ENCODE data around the gene MTMR2. TPM values are rescaled to one million over a fixed set of nuclear protein-coding genes. Genes with fewer than 3 reads are reported as not detected.

Gene MTMR2
- total RNA-seq, 1 experiment from 2014 or later, result 29.1 TPM

DNA sequence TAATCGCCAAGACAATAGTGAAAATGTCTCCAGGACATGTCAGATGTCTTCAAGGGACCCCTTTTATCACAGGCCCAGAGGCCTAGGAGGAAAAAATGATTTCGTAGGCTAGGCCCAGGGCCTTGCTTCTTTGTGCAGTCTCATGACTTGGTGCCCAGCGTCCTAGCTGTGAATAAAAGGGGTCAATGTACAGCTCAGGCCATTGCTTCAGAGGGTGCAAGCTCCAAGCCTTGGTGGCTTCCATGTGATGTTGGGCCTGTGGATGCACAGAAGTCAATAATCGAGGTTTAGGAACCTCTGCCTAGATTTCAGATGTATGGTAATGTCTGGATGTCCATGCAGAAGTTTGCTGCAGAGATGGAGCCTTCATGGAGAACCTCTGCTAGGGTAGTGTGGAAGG lies 20.7 kb upstream of the MTMR2 start:
- POLR2A ChIA-PET, result no interaction called here
- Histone ChIP-seq H2AFZ (ENCODE audit: low read depth, low read length, poor library complexity, severe bottlenecking) (no peak overlapping the region), H3K4me2 (ENCODE audit: low read length) (no peak overlapping the region), H3K79me2 (ENCODE audit: insufficient read depth, low read length) (no peaks in the 10 kb centered on the region), H3K27ac (ENCODE audit: low read depth, low read length) (no peak overlapping the region), H3K27me3 (ENCODE audit: insufficient read depth, low read length) (no peaks in the 10 kb centered on the region), H3K36me3 (ENCODE audit: control insufficient read depth in 1 of 2, insufficient read depth in 2 of 2, low read length in 2 of 2) (no peaks in the 10 kb centered on the region), H3K9ac (ENCODE audit: low read length) (no peak overlapping the region), H3K4me1 (ENCODE audit: control insufficient read depth in 1 of 2, insufficient read depth in 2 of 2, low read length in 2 of 2) (no peaks in the 10 kb centered on the region), H3K9me3 (ENCODE audit: control insufficient read depth in 1 of 2, insufficient read depth in 1 of 2, low read depth in 1 of 2, low read length in 2 of 2) (peaks cover 0 to 3% of the 10 kb centered on the region in 2 experiments; a peak in 2 of 4 replicates), H3K4me3 (replicated peaks in 1 of 2; ENCODE audit: low read depth in 1 of 2, low read length in 2 of 2) (no peak overlapping the region), H4K20me1 (ENCODE audit: insufficient read depth) (no peaks in the 10 kb centered on the region), H3K9me2 (ENCODE audit: insufficient read depth) (no peaks in the 10 kb centered on the region)
- no TSS peak for BruUV-seq (replicated peaks)
- intact Hi-C loops (cut with micrococcal nuclease), result no loop called here
- ATAC-seq (no peak), DNase-seq (ENCODE audit: low read depth, low spot score) (no peak)
- RAD21 ChIA-PET (ENCODE audit: low non-redundant PET in 1 of 2, low total read pairs in 2 of 2, uncharacterized antibody in 2 of 2, unreplicated experiment in 2 of 2), result no interaction called here
- no peak for TF ChIP-seq RAD21 (IDR thresholded peaks at IDR 0.05; ENCODE audit: low read depth)
- TF ChIP-seq YY1 (IDR thresholded peaks at IDR 0.05; ENCODE audit: extremely low read depth, insufficient replicate concordance, low read depth, low read length), result no peak
- no peak for TF ChIP-seq CBX3 (IDR thresholded peaks at IDR 0.05; ENCODE audit: low read depth)
- no peak for TF ChIP-seq EZH2 (IDR thresholded peaks at IDR 0.05)
- no peak for TF ChIP-seq ZFX (IDR thresholded peaks at IDR 0.05)
- no peak for TF ChIP-seq JUND (IDR thresholded peaks at IDR 0.05)
- no peak for TF ChIP-seq POLR2A (IDR thresholded peaks at IDR 0.05; ENCODE audit: borderline replicate concordance, extremely low read depth, insufficient read depth, insufficient read length)
- TF ChIP-seq TCF7L2 (IDR thresholded peaks at IDR 0.05; ENCODE audit: borderline replicate concordance, extremely low read depth, insufficient read depth, insufficient read length), result no peak
- TF ChIP-seq EGR1 (IDR thresholded peaks at IDR 0.05; ENCODE audit: low read depth), result no peak
- no peak for TF ChIP-seq ZNF274 (IDR thresholded peaks at IDR 0.05; ENCODE audit: low read depth, low read length)
- TF ChIP-seq, protein P1, sequence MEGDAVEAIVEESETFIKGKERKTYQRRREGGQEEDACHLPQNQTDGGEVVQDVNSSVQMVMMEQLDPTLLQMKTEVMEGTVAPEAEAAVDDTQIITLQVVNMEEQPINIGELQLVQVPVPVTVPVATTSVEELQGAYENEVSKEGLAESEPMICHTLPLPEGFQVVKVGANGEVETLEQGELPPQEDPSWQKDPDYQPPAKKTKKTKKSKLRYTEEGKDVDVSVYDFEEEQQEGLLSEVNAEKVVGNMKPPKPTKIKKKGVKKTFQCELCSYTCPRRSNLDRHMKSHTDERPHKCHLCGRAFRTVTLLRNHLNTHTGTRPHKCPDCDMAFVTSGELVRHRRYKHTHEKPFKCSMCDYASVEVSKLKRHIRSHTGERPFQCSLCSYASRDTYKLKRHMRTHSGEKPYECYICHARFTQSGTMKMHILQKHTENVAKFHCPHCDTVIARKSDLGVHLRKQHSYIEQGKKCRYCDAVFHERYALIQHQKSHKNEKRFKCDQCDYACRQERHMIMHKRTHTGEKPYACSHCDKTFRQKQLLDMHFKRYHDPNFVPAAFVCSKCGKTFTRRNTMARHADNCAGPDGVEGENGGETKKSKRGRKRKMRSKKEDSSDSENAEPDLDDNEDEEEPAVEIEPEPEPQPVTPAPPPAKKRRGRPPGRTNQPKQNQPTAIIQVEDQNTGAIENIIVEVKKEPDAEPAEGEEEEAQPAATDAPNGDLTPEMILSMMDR (IDR thresholded peaks at IDR 0.05 in 2 of 3, conservative IDR thresholded peaks at IDR 0.05 in 1 of 3; ENCODE audit: borderline replicate concordance in 1 of 3, insufficient read depth in 1 of 3, low read depth in 2 of 3, low read length in 2 of 3), result no peak
- no peak for TF ChIP-seq SRF (IDR thresholded peaks at IDR 0.05; ENCODE audit: low read depth)
- TF ChIP-seq SIN3A (IDR thresholded peaks at IDR 0.05; ENCODE audit: low read depth), result no peak
- no peak for TF ChIP-seq ATF3 (IDR thresholded peaks at IDR 0.05)
- CTCF ChIA-PET, result no interaction called here
